GM12878 (cell line): ENCODE results near the gene TRIM32. TPM values are rescaled to one million over a fixed set of nuclear protein-coding genes. Genes with fewer than 3 reads are reported as not detected.

Experiments used
- ATAC-seq: fragments of 200-7000 bp; cut with Tn5 transposase; 3 replicates; pipeline ENCODE4 v1.9.1; 2020; ENCODE audit warnings: mild to moderate bottlenecking, moderate library complexity
- BruUV-seq: library from RNA; stranded (reverse); fragments of 400-500 nt; replicated peaks from 2 replicates; lab custom pipeline; 2021; lab: Mats Ljungman, UMichigan
- CTCF ChIA-PET: fragments of 300-600 bp; sonication (Branson Sonifier 250); formaldehyde crosslinking; extraction: SDS; loops from one replicate; lab custom pipeline; 2021; ENCODE audit warnings: inconsistent platforms; lab: Yijun Ruan, JAX
- POLR2A ChIA-PET: fragments of 350-600 bp; formaldehyde crosslinking; extraction: SDS; loops from one replicate; lab custom pipeline; 2021; ENCODE audit warnings: inconsistent platforms; lab: Charles Lee
- RAD21 ChIA-PET: fragments of 300-600 bp; sonication (Branson Sonifier 250); formaldehyde crosslinking; loops from one replicate; lab custom pipeline; 2023; ENCODE audit warnings: antibody characterized with exemption; ENCODE audit not compliant: unreplicated experiment; lab: Charles Lee
- SMC1A ChIA-PET: fragments of 300-600 bp; sonication (Branson Sonifier 250); formaldehyde crosslinking; loops from one replicate; lab custom pipeline; 2023; ENCODE audit not compliant: unreplicated experiment, uncharacterized antibody; lab: Charles Lee
- DNase-seq: peaks from one replicate; pipeline ENCODE4 v3.0.0-alpha.2; 2011; ENCODE audit warnings: low read depth, low spot score
- FAIRE-seq: peaks from 3 replicates; lab custom pipeline; 2011; peaks lifted over from hg19 to GRCh38; lab: Jason Lieb, UNC
- H2AFZ ChIP-seq: 2 replicates; pipeline ENCODE4 v1.6.0; 2011; ENCODE audit warnings: low read depth, low read length, control low read depth; ENCODE audit not compliant: control insufficient read depth
- H3K27ac ChIP-seq: 2 replicates; pipeline ENCODE4 v1.5.1; 2011; ENCODE audit warnings: control low read depth; ENCODE audit not compliant: control insufficient read depth, insufficient read depth
- H3K27me3 ChIP-seq, 2 experiments: replicated peaks in 1 of 2; 2 replicates each; pipeline versions ENCODE4 v1.6.0 to v1.6.1; 2011; ENCODE audit warnings: low read length in 1 of 2; ENCODE audit not compliant: control insufficient read depth in 2 of 2, insufficient read depth in 2 of 2
- H3K36me3 ChIP-seq, 2 experiments: 2 replicates each; pipeline ENCODE4 v1.5.1; 2011; ENCODE audit warnings: low read length in 1 of 2; ENCODE audit not compliant: control insufficient read depth in 2 of 2, insufficient read depth in 2 of 2
- H3K4me1 ChIP-seq: 2 replicates; pipeline ENCODE4 v1.6.1; 2011; ENCODE audit warnings: mild to moderate bottlenecking, low read length, moderate library complexity, mixed read lengths; ENCODE audit not compliant: control insufficient read depth, insufficient read depth
- H3K4me2 ChIP-seq: 2 replicates; pipeline ENCODE4 v1.6.0; 2011; ENCODE audit warnings: control low read depth; ENCODE audit not compliant: control insufficient read depth, insufficient read depth
- H3K4me3 ChIP-seq: fragments of 200-600 bp; sonication (generic); 2 replicates; pipeline ENCODE4 v1.5.1; 2016
- H3K79me2 ChIP-seq: 2 replicates; pipeline ENCODE4 v1.6.0; 2011; ENCODE audit warnings: low read length; ENCODE audit not compliant: control insufficient read depth, insufficient read depth
- H3K9ac ChIP-seq: 2 replicates; pipeline ENCODE4 v1.8.0; 2011; ENCODE audit warnings: low read length, control low read depth, mixed read lengths; ENCODE audit not compliant: control insufficient read depth, insufficient read depth
- H3K9me3 ChIP-seq: replicated peaks from 3 replicates; pipeline ENCODE4 v1.5.1; 2011; ENCODE audit warnings: mild to moderate bottlenecking, low read length; ENCODE audit not compliant: control insufficient read depth, insufficient read depth
- H4K20me1 ChIP-seq: 2 replicates; pipeline ENCODE4 v1.6.0; 2011; ENCODE audit not compliant: control insufficient read depth, insufficient read depth
- BRCA1 ChIP-seq: IDR thresholded peaks from 2 replicates; pipeline ENCODE4 v1.6.1; 2011; ENCODE audit warnings: low read depth, low read length, improper control_type of control experiment
- E2F8 ChIP-seq: fragments of 450-650 bp; IDR thresholded peaks from 2 replicates; pipeline ENCODE4 v1.6.1; 2018; ENCODE audit warnings: mild to moderate bottlenecking, low read depth, moderate library complexity; ENCODE audit not compliant: partially characterized antibody
- ETV6 ChIP-seq, 2 experiments: fragments of 450-650 bp in 1 of 2; IDR thresholded peaks in 1 of 2; conservative IDR thresholded peaks in 1 of 2; 2 replicates each; pipeline ENCODE4 v1.6.1; 2014; ENCODE audit warnings: antibody characterized with exemption in 1 of 2, borderline replicate concordance in 1 of 2, low read depth in 1 of 2, mild to moderate bottlenecking in 1 of 2, moderate library complexity in 1 of 2
- HDAC2 ChIP-seq: fragments of 200-600 bp; sonication (generic); IDR thresholded peaks from 2 replicates; pipeline ENCODE4 v1.6.1; 2017
- KDM1A ChIP-seq: fragments of 200-600 bp; sonication (generic); IDR thresholded peaks from 2 replicates; pipeline ENCODE4 v1.6.1; 2016; ENCODE audit warnings: borderline replicate concordance
- NKRF ChIP-seq: fragments of 450-650 bp; conservative IDR thresholded peaks from 2 replicates; pipeline ENCODE4 v1.6.1; 2017; ENCODE audit warnings: mild to moderate bottlenecking, moderate library complexity
- RB1 ChIP-seq: fragments of 450-650 bp; formaldehyde crosslinking; IDR thresholded peaks from 2 replicates; pipeline ENCODE4 v1.6.1; 2017; ENCODE audit warnings: mild to moderate bottlenecking, borderline replicate concordance
- SMAD1 ChIP-seq: fragments of 450-650 bp; IDR thresholded peaks from 2 replicates; pipeline ENCODE4 v1.6.1; 2018; ENCODE audit warnings: mild to moderate bottlenecking, low read depth; ENCODE audit not compliant: partially characterized antibody
- SP1 ChIP-seq: IDR thresholded peaks from one replicate; pipeline ENCODE4 v1.6.1; 2011; ENCODE audit warnings: low read depth, low read length
- STAT1 ChIP-seq: fragments of 450-650 bp; conservative IDR thresholded peaks from 2 replicates; pipeline ENCODE4 v1.6.1; 2014; ENCODE audit warnings: antibody characterized with exemption, mild to moderate bottlenecking
- TARDBP ChIP-seq: IDR thresholded peaks from 2 replicates; pipeline ENCODE4 v1.6.1; 2016; ENCODE audit warnings: borderline replicate concordance
- WRNIP1 ChIP-seq: IDR thresholded peaks from 2 replicates; pipeline ENCODE4 v1.6.1; 2011; ENCODE audit warnings: low read depth, low read length, improper control_type of control experiment, borderline replicate concordance
- WGBS: methylation state at CpG from one replicate; pipeline ENCODE4 v1.1.6; 2016; ENCODE audit warnings: low lambda C conversion rate; ENCODE audit not compliant: insufficient replicate concordance, insufficient coverage; ENCODE audit errors: missing lambda C conversion rate; 5-methylcytosine and 5-hydroxymethylcytosine counted together
- in situ Hi-C: fragments of 300-500 bp; cut with MboI; formaldehyde crosslinking; loops from 9 replicates; pipeline ENCODE4 v1.14.3; 2018; ENCODE audit warnings: mixed read lengths
- intact Hi-C: fragments of 100-400 bp; cut with micrococcal nuclease; formaldehyde crosslinking; loops from one replicate; pipeline ENCODE4 v1.14.2; 2022; ENCODE audit not compliant: unreplicated experiment
- polyA plus RNA-seq, 11 experiments: library from polyadenylated mRNA; depleted of rRNA in 4 of 11; unstranded in 6 of 11; stranded (reverse) in 5 of 11; fragments of >200 nt; fragmentation: Nextera tagmentation in 4 of 11; fragmentation: Illumina TruSeq in 1 of 11; extraction: Ambion mirVana in 4 of 11; extraction: Trizol in 1 of 11; gene quantifications; 1 replicate in 1 of 11; 2 replicates in 10 of 11; pipeline versions ENCODE4 v1.2.1 to v1.2.3, GENCODE V29; 2011 to 2016; ENCODE audit warnings: inconsistent platforms in 2 of 11, missing spikeins in 2 of 11, low read depth in 1 of 11
- total RNA-seq, 4 experiments: library from RNA; depleted of rRNA in 3 of 4; stranded (reverse); fragments of >200 nt in 3 of 4; fragmentation: Illumina TruSeq in 1 of 4; extraction: Trizol in 1 of 4; gene quantifications; 2 replicates each; pipeline versions ENCODE4 v1.2.1 to v1.2.3, GENCODE V29; 2013 to 2021

TRIM32 gene
- total and polyA plus RNA-seq, 10 of the 15 experiments (the other 5 are each of a cell fraction or from before 2014, with no cell fraction given), result 7.1 to 23.8 (median 12.2) TPM

GRCh38 chr9:116662646-116663310 is 24.3 kb upstream of the TRIM32 start (continued):
- TF ChIP-seq WRNIP1 (no peak), STAT1 (no peak), TARDBP (no peak), SMAD1 (no peak), BRCA1 (no peak), KDM1A (no peak), ETV6 (conservative IDR thresholded peaks at IDR 0.05 in 1 of 2, IDR thresholded peaks at IDR 0.05 in 1 of 2; ENCODE audit: borderline replicate concordance in 1 of 2, low read depth in 1 of 2) (no peak)

GRCh38 chr9:116663581-116663980 is 23.5 kb upstream of the TRIM32 start:
- CTCF ChIA-PET, result interaction anchor here (1.0 to 2.5 kb wide), 3 partner anchors 13 to 1070 kb away, joined by 3 to 11 read pairs (median 6); no protein-coding TSS in a partner anchor
- FAIRE-seq, result no peak
- POLR2A ChIA-PET, result no interaction called here
- no TSS peak for BruUV-seq
- 96% methylated on average over 1 of the region's 1 CpG for WGBS
- no peak for DNase-seq
- no peaks in the 10 kb centered on the region; the same call in 1 of the 2 replicates for H4K20me1 ChIP-seq
- no peaks in the 10 kb centered on the region for H3K79me2 ChIP-seq
- no peaks in the 10 kb centered on the region for H3K9me3 ChIP-seq
- SMC1A ChIA-PET, result interaction anchor here (0.8 kb wide), 1 partner anchor 511 kb away, joined by 3 read pairs; no protein-coding TSS in a partner anchor
- TF ChIP-seq SP1, result no peak
- no peak for TF ChIP-seq HDAC2
- TF ChIP-seq NKRF, result no peak
- TF ChIP-seq E2F8, result no peak
- TF ChIP-seq RB1, result no peak
- TF ChIP-seq, all 136 proteins: peak for 0
- Histone ChIP-seq H3K9ac (no peak overlapping the region), H2AFZ (no peak overlapping the region), H3K36me3 (no peaks in the 10 kb centered on the region), H3K27ac (no peak overlapping the region), H3K27me3 (no peaks in the 10 kb centered on the region), H3K4me1 (no peaks in the 10 kb centered on the region), H3K4me2 (no peak overlapping the region), H3K4me3 (no peak overlapping the region)
- in situ Hi-C loops (loop anchor here (5.0 kb wide), 1 partner anchor 49 kb away; no protein-coding TSS in a partner anchor), intact Hi-C loops (loop anchor here (10.0 kb wide), 1 partner anchor 169 kb away; no protein-coding TSS in a partner anchor)
- no peak for ATAC-seq
- RAD21 ChIA-PET, result no interaction called here
